Right atrium auricular region (tissue), 2 donors: ENCODE data around the gene MPRIP. TPM values are rescaled to one million over a fixed set of nuclear protein-coding genes. Genes with fewer than 3 reads are reported as not detected.

Experiments used
- DNase-seq: peaks from one replicate; pipeline ENCODE4 v3.0.0-alpha.2; 2019; ENCODE audit warnings: low spot score
- H3K27ac ChIP-seq, 2 donors: fragments of 200-600 bp; sonication (generic); 1 replicate in 1 of 2; 2 replicates in 1 of 2; pipeline ENCODE4 v1.5.1; 2016 to 2019
- H3K27me3 ChIP-seq, 2 donors: fragments of 200-600 bp; sonication (generic); one replicate each; pipeline versions ENCODE4 v1.5.1 to v1.6.0; 2017 to 2019
- H3K36me3 ChIP-seq: fragments of 200-600 bp; sonication (generic); one replicate; pipeline ENCODE4 v1.5.1; 2016
- H3K4me1 ChIP-seq, 2 donors: fragments of 200-600 bp; sonication (generic); one replicate each; pipeline versions ENCODE4 v1.5.1 to v1.6.0; 2017 to 2019
- H3K4me3 ChIP-seq, 2 donors: fragments of 200-600 bp; sonication (generic); 1 replicate in 1 of 2; 2 replicates in 1 of 2; pipeline ENCODE4 v1.5.1; 2017 to 2019; ENCODE audit warnings: mild to moderate bottlenecking in 1 of 2, moderate library complexity in 1 of 2
- H3K9me3 ChIP-seq, 2 donors: fragments of 200-600 bp; sonication (generic); one replicate each; pipeline ENCODE4 v1.5.1; 2019
- total RNA-seq, 2 donors: library from RNA; depleted of rRNA; stranded (reverse); fragments of >200 nt; gene quantifications; one replicate each; pipeline ENCODE4 v1.1.0, GENCODE V29; 2016
- TF ChIP-seq, protein P1 (sequence below), 2 donors: fragments of 200-600 bp; sonication (generic); IDR thresholded peaks; one replicate each; pipeline ENCODE4 v1.5.1; 2019; ENCODE audit warnings: antibody characterized with exemption in 2 of 2

Gene MPRIP
- total RNA-seq, 2 donors from 2014 or later: 102 to 145 TPM

DNA sequence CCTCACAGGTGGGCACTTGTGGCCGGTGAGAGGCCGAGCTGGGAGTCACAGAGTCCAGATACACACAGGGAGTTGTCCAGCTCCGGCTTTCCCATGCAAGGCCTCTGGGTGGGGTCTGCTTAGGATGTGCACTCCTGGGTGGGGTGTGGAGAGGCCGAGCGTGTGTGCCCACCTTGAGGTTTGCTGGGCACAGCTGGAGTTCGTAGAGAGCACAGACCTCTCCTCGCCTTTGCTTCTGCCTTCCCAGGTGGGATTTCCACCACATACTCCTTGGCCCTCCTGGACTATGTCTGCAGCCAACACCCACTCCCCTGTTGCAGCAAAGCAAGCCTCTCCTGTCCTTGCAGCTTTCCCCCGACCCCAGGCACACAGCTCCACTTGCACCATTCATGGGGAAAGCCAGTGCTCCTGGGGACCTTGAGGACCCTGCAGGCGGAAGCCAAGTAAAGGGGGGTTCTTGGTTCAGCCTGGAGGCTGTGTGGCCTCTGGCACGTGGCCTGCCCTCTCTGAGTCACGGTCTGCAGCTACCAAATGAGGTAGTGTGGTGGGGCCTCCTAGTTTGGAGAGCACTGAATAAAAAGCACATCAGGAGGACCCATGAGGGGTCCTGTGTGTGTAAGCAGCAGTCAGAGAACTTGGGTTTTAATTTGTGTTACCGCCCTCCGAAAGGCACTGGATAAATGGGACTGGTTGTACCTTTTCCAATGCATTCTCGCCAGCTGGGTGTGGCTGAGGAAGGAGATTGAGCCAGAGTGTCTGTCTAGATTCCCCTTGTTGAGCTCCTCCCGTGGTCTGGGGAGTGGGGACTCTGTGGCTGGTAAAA lies 31.5 kb downstream of the MPRIP start:
- Histone ChIP-seq H3K4me1 (peaks cover 0 to 72% of the 10 kb centered on the region in 2 donors), H3K27me3 (no peaks in the 10 kb centered on the region), H3K4me3 (no peak overlapping the region), H3K36me3 (peaks cover 29% of the 10 kb centered on the region), H3K9me3 (no peaks in the 10 kb centered on the region), H3K27ac (peak overlapping the region in 1 of 2 donors; percentile 6)
- DNase-seq: no peak
- TF ChIP-seq, protein P1, sequence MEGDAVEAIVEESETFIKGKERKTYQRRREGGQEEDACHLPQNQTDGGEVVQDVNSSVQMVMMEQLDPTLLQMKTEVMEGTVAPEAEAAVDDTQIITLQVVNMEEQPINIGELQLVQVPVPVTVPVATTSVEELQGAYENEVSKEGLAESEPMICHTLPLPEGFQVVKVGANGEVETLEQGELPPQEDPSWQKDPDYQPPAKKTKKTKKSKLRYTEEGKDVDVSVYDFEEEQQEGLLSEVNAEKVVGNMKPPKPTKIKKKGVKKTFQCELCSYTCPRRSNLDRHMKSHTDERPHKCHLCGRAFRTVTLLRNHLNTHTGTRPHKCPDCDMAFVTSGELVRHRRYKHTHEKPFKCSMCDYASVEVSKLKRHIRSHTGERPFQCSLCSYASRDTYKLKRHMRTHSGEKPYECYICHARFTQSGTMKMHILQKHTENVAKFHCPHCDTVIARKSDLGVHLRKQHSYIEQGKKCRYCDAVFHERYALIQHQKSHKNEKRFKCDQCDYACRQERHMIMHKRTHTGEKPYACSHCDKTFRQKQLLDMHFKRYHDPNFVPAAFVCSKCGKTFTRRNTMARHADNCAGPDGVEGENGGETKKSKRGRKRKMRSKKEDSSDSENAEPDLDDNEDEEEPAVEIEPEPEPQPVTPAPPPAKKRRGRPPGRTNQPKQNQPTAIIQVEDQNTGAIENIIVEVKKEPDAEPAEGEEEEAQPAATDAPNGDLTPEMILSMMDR (IDR thresholded peaks at IDR 0.05): no peak

DNA sequence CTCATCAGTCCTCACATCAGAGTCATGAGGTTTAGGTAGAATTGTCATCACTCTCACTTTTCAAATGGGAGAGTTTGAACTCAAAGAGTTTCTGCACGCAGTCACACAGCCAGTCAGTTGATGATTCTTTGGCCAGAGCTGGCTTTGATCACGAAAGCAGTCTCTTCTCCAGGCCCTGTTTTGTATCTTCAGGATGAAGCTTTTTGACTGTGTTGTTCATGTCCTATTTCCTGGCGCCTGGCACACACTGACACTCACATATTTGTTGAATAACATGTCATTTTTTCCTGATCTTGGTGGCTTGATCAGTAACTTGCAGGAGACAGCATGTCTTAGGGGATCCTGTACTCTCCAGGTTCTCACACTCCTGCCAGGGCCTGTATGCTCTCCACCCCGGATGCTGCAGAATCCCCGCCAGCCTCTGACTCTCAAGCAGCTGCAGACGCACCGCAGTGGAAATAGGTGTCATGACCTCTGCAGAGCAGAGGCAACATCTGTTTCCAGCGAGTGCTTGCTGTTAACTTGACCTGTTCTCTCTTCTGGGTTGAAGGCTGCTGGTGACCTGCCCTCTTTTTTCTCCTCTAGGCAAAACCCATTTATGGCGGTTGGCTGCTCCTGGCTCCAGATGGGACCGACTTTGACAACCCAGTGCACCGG lies 33.0 kb downstream of the MPRIP start:
- H3K27ac ChIP-seq: no peak overlapping the region
- peaks cover 29% of the 10 kb centered on the region for H3K36me3 ChIP-seq
- no peak overlapping the region for H3K4me3 ChIP-seq
- peaks cover 0 to 87% of the 10 kb centered on the region in 2 donors for H3K4me1 ChIP-seq
- H3K9me3 ChIP-seq: no peaks in the 10 kb centered on the region
- no peaks in the 10 kb centered on the region for H3K27me3 ChIP-seq
- DNase-seq: no peak
- TF ChIP-seq, protein P1 (IDR thresholded peaks at IDR 0.05): no peak

DNA sequence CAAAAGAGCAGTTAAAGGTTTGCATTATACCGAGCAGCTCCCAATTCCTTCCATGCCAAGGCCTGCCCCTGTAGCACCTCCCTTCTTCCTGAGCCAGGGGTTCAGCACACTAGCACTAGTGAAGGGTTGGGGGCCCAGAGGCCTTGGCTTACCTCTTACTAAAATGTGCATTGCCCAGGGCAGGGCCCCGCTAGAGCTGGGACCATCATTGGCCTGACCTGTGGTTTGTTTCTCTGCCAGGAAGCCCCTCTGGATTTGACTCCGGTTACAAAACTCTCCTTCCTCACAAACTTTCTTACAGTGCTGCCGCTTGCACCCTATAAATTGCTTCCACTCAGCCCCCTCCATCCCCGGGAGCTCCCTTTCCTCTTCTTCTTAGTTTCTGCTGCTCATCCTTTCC lies 33.8 kb downstream of the MPRIP start:
- H3K27me3 ChIP-seq: no peaks in the 10 kb centered on the region
- H3K9me3 ChIP-seq: no peaks in the 10 kb centered on the region
- no peak overlapping the region for H3K4me3 ChIP-seq
- TF ChIP-seq, protein P1 (IDR thresholded peaks at IDR 0.05): no peak
- H3K36me3 ChIP-seq: peaks cover 29% of the 10 kb centered on the region
- H3K27ac ChIP-seq: no peak overlapping the region
- peaks cover 0 to 89% of the 10 kb centered on the region in 2 donors for H3K4me1 ChIP-seq
- no peak for DNase-seq

GRCh38 chr17:17077101-17077500 lies 34.8 kb downstream of the MPRIP start:
- no peak for DNase-seq
- H3K4me3 ChIP-seq: no peak overlapping the region
- no peaks in the 10 kb centered on the region for H3K27me3 ChIP-seq
- H3K27ac ChIP-seq: no peak overlapping the region
- TF ChIP-seq, protein P1 (IDR thresholded peaks at IDR 0.05): no peak
- no peaks in the 10 kb centered on the region for H3K9me3 ChIP-seq
- peaks cover 29% of the 10 kb centered on the region for H3K36me3 ChIP-seq
- H3K4me1 ChIP-seq: peaks cover 0 to 87% of the 10 kb centered on the region in 2 donors

DNA sequence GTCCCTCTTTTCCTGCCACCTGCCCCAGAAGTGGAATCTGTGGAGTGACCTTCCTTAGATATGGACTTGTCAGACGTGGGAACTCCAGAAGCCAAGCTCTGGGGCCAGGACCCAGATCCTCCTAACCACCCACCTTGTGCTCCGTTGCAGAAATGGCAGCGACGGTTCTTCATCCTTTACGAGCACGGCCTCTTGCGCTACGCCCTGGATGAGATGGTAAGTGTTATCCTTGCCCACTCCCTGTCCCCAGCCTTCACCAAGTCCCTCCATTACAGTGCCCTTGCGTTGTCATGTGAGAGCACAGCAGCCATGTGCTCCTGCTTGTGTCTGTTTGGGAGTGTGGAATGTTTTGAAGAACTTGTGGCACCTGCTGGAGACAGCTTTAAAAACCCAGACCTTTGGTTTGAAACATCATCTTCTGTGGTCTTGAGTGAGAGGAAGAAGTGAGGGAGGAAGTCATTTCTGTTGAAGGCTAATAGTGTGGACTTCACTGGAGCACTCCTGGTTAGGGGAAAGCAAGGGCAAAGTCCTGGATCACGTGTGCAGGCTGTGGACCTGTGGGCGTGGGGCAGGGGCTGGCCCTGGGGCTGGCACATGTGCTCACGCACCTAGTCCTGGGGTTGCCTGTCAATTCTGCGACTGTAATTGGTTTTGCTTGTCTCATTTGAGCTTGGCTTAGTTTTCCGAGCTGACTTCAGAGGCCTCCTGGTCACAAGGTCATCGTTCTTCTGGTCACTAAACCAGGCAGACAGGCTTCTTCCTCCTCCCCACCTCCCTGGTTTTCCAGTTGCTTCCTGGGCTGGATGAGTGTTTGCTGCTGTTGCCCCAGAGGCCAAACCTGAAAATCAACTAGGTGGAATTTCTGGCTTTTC lies 35.8 kb downstream of the MPRIP start:
- no peak overlapping the region for H3K27ac ChIP-seq
- TF ChIP-seq, protein P1 (IDR thresholded peaks at IDR 0.05): no peak
- peaks cover 0 to 78% of the 10 kb centered on the region in 2 donors for H3K4me1 ChIP-seq
- no peak for DNase-seq
- H3K9me3 ChIP-seq: no peaks in the 10 kb centered on the region
- peaks cover 28% of the 10 kb centered on the region for H3K36me3 ChIP-seq
- no peak overlapping the region for H3K4me3 ChIP-seq
- no peaks in the 10 kb centered on the region for H3K27me3 ChIP-seq
